Fibroblast of mammary gland (primary cell): ENCODE data around the gene POLR1F.
A peak's percentile ranks its signal among the peaks of the same experiment; 100 is the strongest.

Source experiments
- DNase-seq: peaks from one replicate; pipeline ENCODE4 v3.0.0-alpha.2; 2010; ENCODE audit warnings: low read depth
- H3K4me3 ChIP-seq: 2 replicates; pipeline ENCODE4 v1.5.1; 2011; ENCODE audit warnings: low read depth, mild to moderate bottlenecking, low read length, moderate library complexity; ENCODE audit not compliant: control insufficient read depth
- CTCF ChIP-seq: conservative IDR thresholded peaks from 2 replicates; pipeline ENCODE4 v1.5.1; 2011; ENCODE audit warnings: low read depth, low read length, inconsistent platforms; ENCODE audit not compliant: control insufficient read depth, insufficient read depth

The POLR1F gene

GRCh38 chr7:19681596-19681995 lies 27.2 kb downstream of the POLR1F start:
- no peak for DNase-seq
- no peak overlapping the region for H3K4me3 ChIP-seq
- TF ChIP-seq CTCF: no peak

- TF ChIP-seq CTCF: no peak
- no peak for DNase-seq
- no peak overlapping the region for H3K4me3 ChIP-seq
These were observed 31.7 kb downstream of the POLR1F start for GRCh38 chr7:19677180-19677579.

GRCh38 chr7:19675816-19676215 lies 33.0 kb downstream of the POLR1F start:
- DNase-seq: no peak
- no peak for TF ChIP-seq CTCF
- H3K4me3 ChIP-seq: no peak overlapping the region

- no peak for TF ChIP-seq CTCF
- DNase-seq: peak; percentile 21
- no peak overlapping the region for H3K4me3 ChIP-seq
These were observed 34.4 kb downstream of the POLR1F start for GRCh38 chr7:19674266-19674960.

GRCh38 chr7:19670806-19671205 lies 38.0 kb downstream of the POLR1F start:
- no peak for TF ChIP-seq CTCF
- DNase-seq: no peak
- H3K4me3 ChIP-seq: no peak overlapping the region

GRCh38 chr7:19665399-19666008 lies 43.3 kb downstream of the POLR1F start:
- peak; percentile 64 for TF ChIP-seq CTCF
- no peak overlapping the region for H3K4me3 ChIP-seq
- peak; percentile 69 for DNase-seq
